ENCODE data around the gene KLK5.
"Not testable (repeated sequence)": the region's sequence is repeated elsewhere in the genome, so short reads cannot be mapped to it uniquely, and the experiment has no call there.

KLK5 gene

DNA sequence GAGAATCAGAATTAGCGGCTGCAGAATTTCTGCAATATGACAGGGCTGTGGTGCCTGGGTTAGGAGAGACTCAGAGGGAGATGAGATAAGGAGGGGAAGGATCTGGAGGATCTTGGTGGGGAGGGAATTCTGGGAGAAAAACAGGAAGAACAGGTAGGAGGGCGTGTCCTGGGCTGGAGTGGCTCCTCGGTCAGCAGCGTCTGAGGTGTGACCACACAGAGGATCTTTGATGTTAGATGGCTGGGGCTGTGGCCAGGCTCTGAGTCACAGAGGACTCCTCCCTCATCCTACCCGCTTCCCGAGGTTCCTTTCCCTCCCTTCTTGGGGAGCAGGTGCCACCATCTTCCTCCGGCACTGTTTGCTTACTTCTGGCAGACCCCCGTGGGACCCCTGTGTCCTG is 22.9 kb upstream of the KLK5 start:
- Histone ChIP-seq H3K4me2 (no peak overlapping the region), H3K9ac (no peak overlapping the region), H3K79me2 (ENCODE audit: insufficient read depth, low read depth) (no peaks in the 10 kb centered on the region), H3K4me1 (ENCODE audit: low read depth, poor library complexity, severe bottlenecking) (no peaks in the 10 kb centered on the region), H3K27me3 (ENCODE audit: insufficient read depth, low read depth) (no peaks in the 10 kb centered on the region), H3K4me3 (IDR thresholded peaks at IDR 0.05; ENCODE audit: insufficient read depth, low read depth, low read length) (no peak overlapping the region), H4K20me1 (ENCODE audit: insufficient read depth) (no peaks in the 10 kb centered on the region), H3K27ac (no peak overlapping the region), H2AFZ (ENCODE audit: low read depth) (no peak overlapping the region), H3K36me3 (ENCODE audit: insufficient read depth) (no peaks in the 10 kb centered on the region)
- TF ChIP-seq, protein P1, sequence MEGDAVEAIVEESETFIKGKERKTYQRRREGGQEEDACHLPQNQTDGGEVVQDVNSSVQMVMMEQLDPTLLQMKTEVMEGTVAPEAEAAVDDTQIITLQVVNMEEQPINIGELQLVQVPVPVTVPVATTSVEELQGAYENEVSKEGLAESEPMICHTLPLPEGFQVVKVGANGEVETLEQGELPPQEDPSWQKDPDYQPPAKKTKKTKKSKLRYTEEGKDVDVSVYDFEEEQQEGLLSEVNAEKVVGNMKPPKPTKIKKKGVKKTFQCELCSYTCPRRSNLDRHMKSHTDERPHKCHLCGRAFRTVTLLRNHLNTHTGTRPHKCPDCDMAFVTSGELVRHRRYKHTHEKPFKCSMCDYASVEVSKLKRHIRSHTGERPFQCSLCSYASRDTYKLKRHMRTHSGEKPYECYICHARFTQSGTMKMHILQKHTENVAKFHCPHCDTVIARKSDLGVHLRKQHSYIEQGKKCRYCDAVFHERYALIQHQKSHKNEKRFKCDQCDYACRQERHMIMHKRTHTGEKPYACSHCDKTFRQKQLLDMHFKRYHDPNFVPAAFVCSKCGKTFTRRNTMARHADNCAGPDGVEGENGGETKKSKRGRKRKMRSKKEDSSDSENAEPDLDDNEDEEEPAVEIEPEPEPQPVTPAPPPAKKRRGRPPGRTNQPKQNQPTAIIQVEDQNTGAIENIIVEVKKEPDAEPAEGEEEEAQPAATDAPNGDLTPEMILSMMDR (conservative IDR thresholded peaks at IDR 0.05; ENCODE audit: low read depth, low read length): no peak

DNA sequence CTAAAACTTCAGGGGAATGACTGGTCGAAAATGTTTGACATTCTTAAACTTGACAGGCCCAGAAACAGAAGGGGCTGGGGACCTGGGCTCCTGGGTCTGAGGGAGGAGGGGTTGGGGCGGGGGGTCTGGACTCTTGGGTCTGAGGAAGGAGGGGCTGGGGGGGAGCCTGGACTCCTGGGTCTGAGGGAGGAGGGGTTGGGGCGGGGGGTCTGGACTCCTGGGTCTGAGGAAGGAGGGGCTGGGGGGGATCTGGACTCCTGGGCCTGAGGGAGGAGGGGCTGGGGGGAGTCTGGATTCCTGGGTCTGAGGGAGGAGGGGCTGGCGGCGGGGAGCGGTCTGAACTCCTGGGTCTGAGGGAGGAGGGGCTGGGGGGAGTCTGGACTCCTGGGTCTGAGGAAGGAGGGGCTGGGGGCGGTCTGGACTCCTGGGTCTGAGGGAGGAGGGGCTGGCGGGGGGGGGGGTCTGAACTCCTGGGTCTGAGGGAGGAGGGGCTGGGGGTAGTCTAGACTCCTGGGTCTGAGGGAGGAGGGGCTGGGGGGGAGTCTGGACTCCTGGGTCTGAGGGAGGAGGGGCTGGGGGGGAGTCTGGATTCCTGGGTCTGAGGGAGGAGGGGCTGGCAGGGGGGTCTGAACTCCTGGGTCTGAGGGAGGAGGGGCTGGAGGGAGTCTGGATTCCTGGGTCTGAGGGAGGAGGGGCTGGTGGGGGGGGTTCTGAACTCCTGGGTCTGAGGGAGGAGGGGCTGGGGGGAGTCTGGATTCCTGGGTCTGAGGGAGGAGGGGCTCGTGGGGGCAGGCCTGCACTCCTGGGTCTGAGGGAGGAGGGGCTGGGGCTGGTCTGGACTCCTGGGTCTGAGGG is 22.1 kb upstream of the KLK5 start:
- TF ChIP-seq, protein P1 (conservative IDR thresholded peaks at IDR 0.05; ENCODE audit: low read depth, low read length): no peak
- Histone ChIP-seq H3K27ac (no peak overlapping the region), H3K27me3 (ENCODE audit: insufficient read depth, low read depth) (no peaks in the 10 kb centered on the region), H3K4me1 (ENCODE audit: low read depth, poor library complexity, severe bottlenecking) (no peaks in the 10 kb centered on the region), H3K4me2 (no peak overlapping the region), H3K4me3 (IDR thresholded peaks at IDR 0.05; ENCODE audit: insufficient read depth, low read depth, low read length) (no peak overlapping the region), H4K20me1 (ENCODE audit: insufficient read depth) (no peaks in the 10 kb centered on the region), H3K9ac (no peak overlapping the region), H2AFZ (ENCODE audit: low read depth) (no peak overlapping the region), H3K36me3 (ENCODE audit: insufficient read depth) (no peaks in the 10 kb centered on the region), H3K79me2 (ENCODE audit: insufficient read depth, low read depth) (no peaks in the 10 kb centered on the region)

DNA sequence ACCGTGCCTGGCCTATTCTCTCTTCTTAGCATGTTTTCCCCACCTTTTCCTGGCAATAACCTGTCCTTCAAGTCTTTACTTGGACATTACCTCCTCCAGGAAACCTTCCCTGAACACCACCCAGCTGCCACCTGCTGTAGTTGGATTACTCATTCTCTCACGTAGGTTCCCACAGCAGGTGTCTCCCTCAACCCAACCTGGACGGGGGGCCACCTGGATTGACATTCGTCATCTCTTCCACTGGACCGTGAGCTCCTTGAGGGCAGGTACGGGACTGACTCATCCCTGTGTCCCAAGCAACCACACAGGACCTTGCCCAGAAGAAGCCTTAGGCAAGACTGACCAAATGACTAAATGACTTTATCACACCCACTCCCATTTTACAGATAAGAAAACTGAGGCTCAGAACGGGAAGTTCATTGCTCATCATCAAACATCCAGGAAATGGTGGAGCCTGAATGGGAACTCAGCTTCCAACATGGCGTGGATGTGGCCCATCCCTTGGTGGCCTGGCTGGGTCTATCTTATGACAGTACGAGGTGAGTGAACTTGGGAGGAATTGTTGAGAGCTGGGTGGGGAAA is 20.0 kb upstream of the KLK5 start:
- Histone ChIP-seq H3K4me1 (ENCODE audit: low read depth, poor library complexity, severe bottlenecking) (no peaks in the 10 kb centered on the region), H2AFZ (ENCODE audit: low read depth) (no peak overlapping the region), H3K27me3 (ENCODE audit: insufficient read depth, low read depth) (no peaks in the 10 kb centered on the region), H3K4me2 (no peak overlapping the region), H3K79me2 (ENCODE audit: insufficient read depth, low read depth) (no peaks in the 10 kb centered on the region), H3K4me3 (IDR thresholded peaks at IDR 0.05; ENCODE audit: insufficient read depth, low read depth, low read length) (no peak overlapping the region), H3K27ac (no peak overlapping the region), H3K36me3 (ENCODE audit: insufficient read depth) (no peaks in the 10 kb centered on the region), H4K20me1 (ENCODE audit: insufficient read depth) (no peaks in the 10 kb centered on the region), H3K9ac (no peak overlapping the region)
- TF ChIP-seq, protein P1 (conservative IDR thresholded peaks at IDR 0.05; ENCODE audit: low read depth, low read length): no peak

DNA sequence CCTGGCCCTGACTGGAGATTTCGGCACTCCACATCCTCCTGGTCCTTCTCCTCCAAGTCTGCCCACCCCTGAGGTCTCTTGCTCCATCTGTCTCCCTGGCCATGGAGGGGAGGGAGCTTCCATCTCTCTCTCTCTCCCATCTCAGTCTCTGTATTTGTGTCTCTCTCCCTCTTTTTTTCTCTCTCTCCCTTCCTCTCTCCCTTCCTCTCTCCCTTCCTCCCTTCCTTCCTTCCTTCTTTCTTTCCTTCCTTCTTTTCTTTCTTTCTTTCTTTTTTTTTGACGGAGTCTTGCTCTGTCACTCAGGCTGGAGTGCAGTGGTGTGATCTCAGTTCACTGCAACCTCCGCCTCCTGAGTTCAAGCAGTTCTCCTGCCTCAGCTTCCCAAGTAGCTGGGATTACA is 17.0 kb upstream of the KLK5 start:
- H3K79me2 ChIP-seq (ENCODE audit: insufficient read depth, low read depth); H2AFZ ChIP-seq (ENCODE audit: low read depth); H3K4me3 ChIP-seq (IDR thresholded peaks at IDR 0.05; ENCODE audit: insufficient read depth, low read depth, low read length); H3K27ac ChIP-seq; H3K27me3 ChIP-seq (ENCODE audit: insufficient read depth, low read depth); H3K4me1 ChIP-seq (ENCODE audit: low read depth, poor library complexity, severe bottlenecking); H3K4me2 ChIP-seq; H3K36me3 ChIP-seq (ENCODE audit: insufficient read depth); H4K20me1 ChIP-seq (ENCODE audit: insufficient read depth); H3K9ac ChIP-seq: not testable (repeated sequence)

DNA sequence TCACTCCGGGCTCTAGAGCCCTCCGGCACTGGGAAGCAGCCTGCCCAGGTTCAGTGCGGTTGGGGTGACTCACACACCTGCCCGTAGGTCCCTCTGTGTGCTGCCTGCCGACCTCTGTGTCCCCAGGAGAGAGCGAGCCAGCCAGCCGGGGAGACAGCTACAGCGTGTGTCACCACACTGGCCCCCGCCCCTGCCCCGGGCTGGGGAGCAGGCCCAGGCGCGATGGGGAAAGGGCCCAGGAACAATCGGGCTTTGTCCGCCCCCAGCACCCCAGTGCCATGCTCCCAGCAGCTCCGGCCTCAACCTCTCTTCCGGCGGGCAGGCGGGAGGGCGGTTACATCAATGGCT is 16.5 kb upstream of the KLK5 start, which contains the start of gene KLK6:
TSS of gene KLK6 (minus strand) at position 179 of the 348 bp plus-strand sequence. CDS start 1,487 bp downstream, outside the sequence.
- Histone ChIP-seq H2AFZ (ENCODE audit: low read depth) (no peak within 1 kb of the TSS), H3K79me2 (ENCODE audit: insufficient read depth, low read depth) (no peaks in the 10 kb centered on the region), H3K9ac (no peak within 1 kb of the TSS), H3K27me3 (ENCODE audit: insufficient read depth, low read depth) (no peaks in the 10 kb centered on the region), H3K4me1 (ENCODE audit: low read depth, poor library complexity, severe bottlenecking) (no peaks in the 10 kb centered on the region), H3K27ac (no peak within 1 kb of the TSS), H4K20me1 (ENCODE audit: insufficient read depth) (no peaks in the 10 kb centered on the region), H3K36me3 (ENCODE audit: insufficient read depth) (no peaks in the 10 kb centered on the region), H3K4me2 (no peak within 1 kb of the TSS), H3K4me3 (IDR thresholded peaks at IDR 0.05; ENCODE audit: insufficient read depth, low read depth, low read length) (no peak within 1 kb of the TSS)
- TF ChIP-seq, protein P1 (conservative IDR thresholded peaks at IDR 0.05; ENCODE audit: low read depth, low read length): no peak

Data from KMS-11 (cell line).